Islet of Langerhans (tissue), 1 donor: ENCODE measurements around the gene SIVA1.

Experiments used
- FAIRE-seq: peaks from one replicate; lab custom pipeline; 2011; peaks lifted over from hg19 to GRCh38; lab: Jason Lieb, UNC

Gene SIVA1, protein sequence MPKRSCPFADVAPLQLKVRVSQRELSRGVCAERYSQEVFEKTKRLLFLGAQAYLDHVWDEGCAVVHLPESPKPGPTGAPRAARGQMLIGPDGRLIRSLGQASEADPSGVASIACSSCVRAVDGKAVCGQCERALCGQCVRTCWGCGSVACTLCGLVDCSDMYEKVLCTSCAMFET

DNA sequence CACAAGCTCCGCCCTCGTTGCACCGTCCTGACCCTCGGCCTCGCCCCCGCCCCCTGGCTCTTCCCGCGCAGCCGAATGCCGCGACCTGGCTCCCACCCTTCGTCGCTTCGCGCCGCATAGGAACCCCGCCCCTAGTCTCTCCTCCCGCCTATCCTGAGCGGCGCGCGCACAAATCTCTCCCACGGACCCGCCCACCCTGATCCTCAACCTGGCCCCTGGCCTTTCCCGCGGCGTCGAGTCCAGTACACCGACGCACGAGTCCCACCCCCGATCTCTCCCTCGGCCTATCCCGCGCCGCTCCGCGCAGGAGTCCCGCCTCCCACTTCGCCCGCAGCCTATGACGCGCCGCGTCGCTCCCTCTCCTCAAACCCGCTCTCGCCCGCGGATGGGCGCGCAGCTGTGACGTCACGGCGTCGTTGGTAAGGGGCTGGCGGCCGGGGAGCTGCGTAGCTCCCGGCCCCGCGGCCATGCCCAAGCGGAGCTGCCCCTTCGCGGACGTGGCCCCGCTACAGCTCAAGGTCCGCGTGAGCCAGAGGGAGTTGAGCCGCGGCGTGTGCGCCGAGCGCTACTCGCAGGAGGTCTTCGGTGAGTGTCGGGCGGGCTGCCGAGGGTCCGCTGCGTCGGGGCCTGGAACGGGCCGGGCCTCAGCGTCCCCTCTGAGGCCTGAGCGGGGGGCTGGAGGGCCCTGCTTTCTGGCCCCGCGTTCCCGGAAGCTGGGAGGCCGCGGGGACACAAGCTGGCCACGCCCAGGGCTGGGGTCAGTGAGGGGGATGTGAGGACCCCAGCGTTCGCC, at the start of gene SIVA1:
Gene SIVA1, plus strand, starts transcription at position 413 of the 793 bp plus-strand sequence. Its CDS starts 55 bp downstream, at position 468.
- peak; percentile 41 for FAIRE-seq

DNA sequence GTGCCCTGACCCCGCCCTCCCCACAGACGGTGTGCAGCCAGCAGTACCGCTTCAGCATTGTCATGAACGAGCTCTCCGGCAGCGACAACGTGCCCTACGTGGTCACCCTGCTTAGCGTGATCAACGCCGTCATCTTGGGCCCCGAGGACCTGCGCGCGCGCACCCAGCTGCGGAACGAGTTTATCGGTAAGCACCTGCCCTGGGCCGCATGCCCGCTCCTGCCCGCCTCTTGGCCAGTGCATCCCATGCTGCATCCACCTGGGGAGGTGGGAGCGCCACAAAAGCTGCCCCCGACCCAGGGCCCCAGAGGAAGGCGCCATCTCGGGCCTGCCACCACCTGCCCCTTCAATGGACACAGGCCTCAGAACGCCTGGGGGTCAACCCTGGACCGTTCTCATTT, 49.7 kb upstream of the SIVA1 start:
- no peak for FAIRE-seq

DNA sequence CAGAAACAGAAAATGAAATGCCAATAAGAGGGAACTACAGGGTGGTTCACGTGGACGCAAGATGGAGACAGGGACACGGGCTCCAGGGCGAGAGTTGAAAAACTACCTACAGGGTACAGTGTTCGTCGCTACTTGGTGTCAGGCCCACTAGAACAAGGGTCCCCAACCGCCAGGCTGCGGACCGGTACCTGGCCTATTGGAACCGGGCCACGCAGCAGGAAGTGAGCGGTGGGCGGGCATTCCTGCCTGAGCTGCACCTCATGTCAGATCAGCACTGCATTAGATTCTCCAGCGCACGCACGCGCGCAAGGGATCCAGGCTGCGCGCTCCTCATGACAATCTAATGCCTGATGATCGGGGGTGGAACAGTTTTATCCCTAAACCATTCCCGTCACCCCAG, 48.7 kb upstream of the SIVA1 start:
- FAIRE-seq = no peak

DNA sequence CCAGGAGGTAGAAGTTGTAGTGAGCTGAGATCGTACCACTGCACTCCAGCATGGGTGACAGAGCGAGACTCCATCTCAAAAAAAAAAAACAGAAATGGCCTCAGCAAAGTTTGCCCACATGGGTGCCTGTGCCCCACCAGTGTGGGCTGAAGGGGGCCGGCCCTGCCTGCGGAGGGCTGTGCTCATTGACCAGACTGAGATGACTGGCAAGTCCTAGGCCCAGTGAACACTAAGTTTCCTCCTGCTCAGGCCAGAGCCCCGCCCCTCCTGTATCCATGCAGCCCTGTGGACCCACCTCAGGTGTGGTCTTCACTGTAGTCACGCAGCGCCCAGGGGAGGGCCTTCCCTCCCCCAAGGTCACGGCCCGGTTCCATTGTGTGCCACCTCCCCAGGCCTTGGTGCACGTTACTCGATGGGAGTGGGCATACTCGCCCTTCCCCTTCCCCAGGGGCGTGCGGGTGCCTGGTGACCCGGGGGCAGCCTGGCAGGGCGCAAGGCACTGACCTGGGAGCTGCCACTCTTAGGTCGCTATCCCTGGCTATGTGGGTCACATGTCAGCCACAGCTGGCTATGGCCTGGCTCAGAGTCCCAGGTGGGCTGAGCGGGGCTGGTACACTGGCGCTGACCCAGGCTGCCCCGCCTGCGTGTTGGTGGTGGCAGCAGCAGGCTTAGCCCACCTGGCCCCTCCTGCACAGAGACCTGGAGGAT, 47.5 kb upstream of the SIVA1 start:
- no peak for FAIRE-seq

DNA sequence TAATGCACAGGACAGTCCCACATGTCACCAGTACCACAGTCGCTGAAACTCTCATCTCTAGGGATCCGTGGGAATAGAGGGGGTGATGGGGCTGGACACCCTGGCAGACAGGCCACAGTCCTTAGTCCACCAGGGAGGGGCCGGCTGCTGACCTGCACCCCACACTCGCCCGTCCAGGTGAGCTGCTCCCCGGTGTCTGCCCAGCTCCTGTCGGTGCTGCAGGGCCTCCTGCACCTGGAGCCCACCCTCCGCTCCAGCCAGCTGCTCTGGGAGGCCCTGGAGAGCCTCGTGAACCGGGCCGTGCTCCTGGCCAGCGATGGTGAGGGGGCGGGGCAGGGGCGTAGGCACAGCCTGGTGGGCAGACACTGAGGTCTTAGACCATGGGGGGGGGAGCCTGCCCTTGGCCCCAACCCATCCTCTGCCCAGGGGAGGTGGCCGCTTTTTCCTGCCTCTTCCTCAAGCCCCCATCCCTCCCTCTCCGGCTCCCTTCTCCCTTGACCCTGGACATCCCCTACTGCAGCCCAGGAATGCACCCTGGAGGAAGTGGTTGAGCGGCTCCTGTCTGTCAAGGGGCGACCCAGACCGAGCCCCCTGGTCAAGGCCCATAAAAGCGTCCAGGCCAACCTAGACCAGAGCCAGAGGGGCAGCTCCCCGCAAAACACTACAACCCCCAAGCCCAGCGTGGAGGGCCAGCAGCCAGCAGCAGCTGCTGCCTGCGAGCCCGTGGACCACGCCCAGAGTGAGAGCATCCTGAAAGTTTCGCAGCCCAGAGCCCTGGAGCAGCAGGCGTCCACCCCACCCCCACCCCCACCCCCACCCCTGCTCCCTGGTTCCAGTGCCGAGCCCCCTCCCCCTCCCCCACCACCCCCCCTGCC, 46.0 kb upstream of the SIVA1 start:
- no peak for FAIRE-seq

DNA sequence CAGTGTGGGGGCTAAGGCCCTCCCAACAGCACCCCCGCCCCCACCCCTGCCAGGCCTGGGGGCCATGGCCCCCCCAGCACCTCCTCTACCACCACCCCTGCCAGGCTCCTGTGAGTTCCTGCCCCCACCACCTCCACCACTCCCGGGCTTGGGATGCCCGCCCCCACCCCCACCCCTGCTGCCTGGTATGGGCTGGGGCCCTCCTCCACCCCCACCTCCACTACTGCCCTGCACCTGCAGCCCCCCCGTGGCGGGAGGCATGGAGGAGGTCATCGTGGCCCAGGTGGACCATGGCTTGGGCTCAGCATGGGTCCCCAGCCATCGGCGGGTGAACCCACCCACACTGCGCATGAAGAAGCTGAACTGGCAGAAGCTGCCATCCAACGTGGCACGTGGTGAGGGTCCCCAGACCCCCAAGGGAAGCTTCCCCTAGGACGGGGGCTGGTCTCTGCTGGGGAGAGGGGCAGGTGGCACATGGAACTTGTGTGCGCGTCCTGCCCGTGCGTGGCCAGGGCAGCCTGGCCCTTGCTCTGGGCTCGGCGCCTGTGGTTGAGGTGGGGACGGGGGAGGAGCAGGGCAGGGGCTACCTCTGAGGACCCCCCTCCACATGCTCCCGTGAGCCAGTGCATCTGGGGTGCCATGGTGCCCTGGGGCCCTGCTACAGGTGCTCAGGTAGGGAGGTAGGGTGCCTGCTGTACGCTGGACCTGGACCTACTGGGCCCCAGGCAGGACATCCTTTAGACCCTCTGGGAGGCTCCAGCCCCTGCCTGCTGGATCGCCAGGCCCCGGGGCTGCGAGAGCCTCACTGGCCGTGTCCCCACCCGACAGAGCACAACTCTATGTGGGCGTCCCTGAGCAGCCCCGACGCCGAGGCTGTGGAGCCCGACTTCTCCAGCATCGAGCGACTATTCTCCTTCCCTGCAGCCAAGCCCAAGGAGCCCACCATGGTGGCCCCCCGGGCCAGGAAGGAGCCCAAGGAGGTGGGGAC, 45.0 kb upstream of the SIVA1 start:
- FAIRE-seq = no peak

DNA sequence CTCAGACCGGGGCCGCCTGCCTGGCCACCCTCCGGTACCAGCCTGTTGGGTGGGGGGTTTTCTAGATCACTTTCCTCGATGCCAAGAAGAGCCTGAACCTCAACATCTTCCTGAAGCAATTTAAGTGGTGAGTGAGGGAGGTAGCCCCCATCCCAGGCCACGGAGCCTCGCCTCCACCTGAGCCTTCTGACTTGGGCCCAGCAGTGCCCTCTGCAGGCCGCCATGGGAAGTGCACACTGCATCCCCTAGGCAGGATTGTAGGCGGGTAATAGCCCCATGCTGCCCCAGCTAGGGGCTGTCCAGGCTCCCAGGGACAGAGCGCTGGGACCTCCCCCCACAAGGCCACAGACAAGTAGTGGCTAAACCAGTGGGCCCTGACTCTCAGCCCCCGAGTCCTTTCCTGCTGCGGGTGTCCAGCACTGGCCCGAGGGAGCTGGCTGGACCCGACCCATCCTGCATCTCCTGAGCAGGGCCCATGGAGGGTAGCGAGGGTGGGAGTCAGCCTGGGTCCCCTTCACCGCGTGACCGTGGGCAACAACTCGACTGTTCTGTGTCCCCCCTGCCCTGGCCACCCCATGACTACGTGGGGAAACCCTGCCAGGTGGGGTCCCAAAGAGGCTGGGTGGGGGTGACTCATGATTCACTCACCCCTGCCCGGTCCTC, 44.2 kb upstream of the SIVA1 start:
- FAIRE-seq = no peak

DNA sequence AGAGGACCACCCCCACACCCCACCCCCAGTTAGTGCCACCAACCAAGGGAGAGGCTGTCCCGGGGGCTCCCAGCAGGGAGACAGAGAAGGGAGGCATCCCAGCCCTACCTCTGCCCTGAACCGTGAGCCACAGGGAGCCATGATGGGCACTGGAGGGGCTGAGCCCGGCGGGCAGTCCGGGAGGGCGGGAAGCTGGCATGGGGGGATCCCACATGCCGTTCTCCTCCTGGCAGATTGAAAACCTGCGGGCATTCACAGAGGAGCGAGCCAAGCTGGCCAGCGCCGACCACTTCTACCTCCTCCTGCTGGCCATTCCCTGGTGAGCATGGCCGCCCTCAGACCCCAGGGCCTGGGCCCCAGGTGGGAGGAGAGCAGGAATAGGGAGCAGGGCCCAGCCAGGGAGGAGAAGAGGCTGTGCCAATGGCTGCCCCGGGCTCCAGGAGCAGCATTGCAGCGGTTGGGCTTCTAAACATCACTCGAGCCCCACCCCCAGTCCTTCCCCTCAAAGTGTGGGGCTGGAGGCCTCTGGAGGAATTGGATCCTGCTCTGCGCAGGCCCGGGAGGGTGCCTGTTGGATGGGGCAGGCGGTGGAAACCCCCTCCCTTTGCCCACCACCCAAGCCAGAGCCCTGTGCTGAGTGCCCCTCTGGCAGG, 43.4 kb upstream of the SIVA1 start:
- FAIRE-seq = no peak

DNA sequence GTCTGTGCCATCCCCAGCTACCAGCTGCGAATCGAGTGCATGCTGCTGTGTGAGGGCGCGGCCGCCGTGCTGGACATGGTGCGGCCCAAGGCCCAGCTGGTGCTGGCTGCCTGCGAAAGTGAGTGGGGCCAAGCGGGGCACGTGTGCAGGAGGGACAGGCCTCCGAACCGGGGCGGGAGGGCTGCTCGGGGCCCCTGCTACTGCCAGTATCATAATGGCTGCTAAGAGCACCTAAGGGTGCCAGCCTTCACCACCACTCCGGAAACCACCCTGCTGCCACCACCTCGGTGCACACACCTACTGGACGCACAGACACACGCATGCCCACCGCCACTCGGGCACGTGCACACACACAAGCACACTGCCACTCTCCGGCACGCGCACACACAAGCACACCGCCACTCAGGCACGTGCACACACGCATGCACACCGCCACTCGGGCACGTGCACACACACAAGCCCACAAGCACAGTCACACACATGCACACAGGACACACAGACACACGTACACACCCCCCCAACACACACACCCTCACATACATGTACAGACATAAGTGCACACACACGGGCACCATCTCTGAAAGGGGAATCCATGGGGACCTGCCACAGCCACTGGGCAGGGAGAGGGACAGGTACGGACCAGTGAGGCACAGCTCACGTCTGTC, 42.7 kb upstream of the SIVA1 start:
- FAIRE-seq = no peak

DNA sequence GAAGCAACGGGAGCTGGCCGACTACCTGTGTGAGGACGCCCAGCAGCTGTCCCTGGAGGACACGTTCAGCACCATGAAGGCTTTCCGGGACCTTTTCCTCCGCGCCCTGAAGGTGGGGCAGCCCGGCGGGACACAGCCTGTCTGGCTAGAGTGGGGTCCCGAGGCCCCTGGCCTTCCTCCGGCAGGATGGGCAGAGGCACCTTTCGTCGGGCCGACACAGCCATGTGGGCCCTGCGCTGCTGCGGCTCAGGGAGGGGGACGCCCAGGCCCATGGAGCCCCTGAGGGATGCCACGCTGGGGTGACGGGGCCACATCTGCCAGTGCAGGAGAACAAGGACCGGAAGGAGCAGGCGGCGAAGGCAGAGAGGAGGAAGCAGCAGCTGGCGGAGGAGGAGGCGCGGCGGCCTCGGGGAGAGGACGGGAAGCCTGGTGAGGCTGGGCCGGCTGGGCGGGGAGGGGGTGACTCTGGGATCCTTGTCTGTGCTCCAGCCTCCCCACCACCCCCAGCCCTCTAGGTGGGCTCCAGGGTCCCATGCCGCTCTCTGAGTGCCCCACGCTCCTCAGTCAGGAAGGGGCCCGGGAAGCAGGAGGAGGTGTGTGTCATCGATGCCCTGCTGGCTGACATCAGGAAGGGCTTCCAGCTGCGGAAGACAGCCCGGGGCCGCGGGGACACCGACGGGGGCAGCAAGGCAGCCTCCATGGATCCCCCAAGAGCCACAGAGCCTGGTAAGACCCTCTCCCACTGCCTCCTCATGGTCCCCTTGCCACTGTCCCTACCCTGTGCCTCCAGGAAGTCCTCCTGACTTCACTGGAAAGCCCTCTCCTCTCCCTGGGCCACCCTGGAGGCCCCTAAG, 39.8 kb upstream of the SIVA1 start:
- FAIRE-seq = no peak

DNA sequence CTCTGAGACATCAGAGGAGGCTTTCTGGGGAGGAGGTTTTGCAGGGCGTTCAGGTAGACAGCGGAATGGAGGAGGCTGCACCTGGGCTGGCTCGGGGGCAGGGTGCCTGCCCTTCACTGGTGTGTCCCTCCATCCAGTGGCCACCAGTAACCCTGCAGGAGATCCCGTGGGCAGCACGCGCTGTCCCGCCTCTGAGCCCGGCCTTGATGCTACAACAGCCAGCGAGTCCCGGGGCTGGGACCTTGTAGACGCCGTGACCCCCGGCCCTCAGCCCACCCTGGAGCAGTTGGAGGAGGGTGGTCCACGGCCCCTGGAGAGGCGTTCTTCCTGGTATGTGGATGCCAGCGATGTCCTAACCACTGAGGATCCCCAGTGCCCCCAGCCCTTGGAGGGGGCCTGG, 38.9 kb upstream of the SIVA1 start:
- no peak for FAIRE-seq

DNA sequence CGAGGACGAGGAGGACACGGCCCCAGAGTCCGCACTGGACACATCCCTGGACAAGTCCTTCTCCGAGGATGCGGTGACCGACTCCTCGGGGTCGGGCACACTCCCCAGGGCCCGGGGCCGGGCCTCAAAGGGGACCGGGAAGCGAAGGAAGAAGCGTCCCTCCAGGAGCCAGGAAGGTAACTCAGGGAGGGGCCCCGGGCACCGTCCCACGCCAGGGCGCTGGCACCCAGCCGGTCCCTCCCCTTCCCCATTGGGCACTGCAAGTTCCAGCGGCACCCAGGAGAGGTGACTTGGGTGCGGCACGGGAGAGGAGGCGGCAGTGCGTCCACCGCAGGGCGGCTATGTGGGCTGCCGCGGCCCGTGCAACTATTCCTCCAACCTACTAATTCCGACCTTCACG, 38.3 kb upstream of the SIVA1 start:
- FAIRE-seq = no peak

DNA sequence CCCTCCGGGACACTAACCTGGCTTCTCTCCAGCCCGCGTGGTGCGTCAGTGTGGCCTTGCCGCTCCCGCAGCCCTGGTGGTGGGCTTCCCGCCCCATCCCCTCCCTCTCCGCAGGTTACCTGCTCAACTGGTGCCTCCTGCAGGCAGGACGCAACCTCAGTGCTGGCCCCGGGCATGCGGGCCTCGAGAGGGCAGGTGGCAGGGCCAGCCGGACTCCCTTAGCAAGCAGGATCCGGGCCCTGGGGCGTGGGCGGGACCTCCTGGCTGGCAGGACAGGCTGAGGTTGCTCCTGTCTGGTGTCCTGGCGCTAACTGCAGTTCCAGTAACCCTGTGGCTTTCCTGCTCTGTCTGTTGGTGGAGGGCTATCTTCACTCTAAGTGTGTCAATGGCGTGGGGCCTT, 37.5 kb upstream of the SIVA1 start:
- FAIRE-seq = no peak

DNA sequence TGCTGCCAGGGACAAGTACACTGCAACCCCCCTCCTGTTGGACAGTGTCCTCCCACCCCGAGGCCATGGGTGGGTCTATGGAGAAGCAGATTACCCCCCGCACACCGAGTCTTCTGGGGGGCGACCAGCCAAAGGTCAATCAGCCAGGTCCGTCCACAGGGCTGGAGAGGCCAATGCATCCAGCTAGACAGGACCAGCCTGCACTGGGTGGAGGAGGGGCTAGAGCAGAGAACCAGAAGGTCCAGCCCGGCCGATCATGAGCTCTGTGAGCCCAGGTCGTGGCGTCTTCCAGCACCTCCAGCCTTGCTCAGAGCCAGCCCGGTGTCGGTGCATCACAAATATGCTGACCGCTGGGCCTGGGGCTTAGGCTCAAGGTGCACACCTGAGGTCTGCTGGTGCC, 37.1 kb upstream of the SIVA1 start:
- no peak for FAIRE-seq

DNA sequence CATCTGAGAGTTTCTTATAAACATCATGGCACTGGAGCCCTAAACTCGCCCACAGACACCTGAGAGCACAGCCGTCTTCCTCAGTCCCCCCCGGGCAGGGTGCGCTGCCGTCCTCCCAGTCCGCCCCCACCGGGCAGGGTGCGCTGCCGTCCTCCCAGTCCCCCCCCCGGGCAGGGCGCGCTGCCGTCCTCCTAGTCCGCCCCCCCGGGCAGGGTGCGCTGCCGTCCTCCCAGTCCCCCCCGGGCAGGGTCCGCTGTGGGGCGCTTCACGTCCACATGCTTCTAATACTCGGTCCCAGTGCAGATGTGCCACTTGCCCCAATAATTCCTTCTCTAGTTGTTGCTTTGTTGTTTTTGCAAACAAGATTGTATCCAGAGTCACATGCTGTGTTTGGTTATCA, 35.8 kb upstream of the SIVA1 start:
- FAIRE-seq = no peak

DNA sequence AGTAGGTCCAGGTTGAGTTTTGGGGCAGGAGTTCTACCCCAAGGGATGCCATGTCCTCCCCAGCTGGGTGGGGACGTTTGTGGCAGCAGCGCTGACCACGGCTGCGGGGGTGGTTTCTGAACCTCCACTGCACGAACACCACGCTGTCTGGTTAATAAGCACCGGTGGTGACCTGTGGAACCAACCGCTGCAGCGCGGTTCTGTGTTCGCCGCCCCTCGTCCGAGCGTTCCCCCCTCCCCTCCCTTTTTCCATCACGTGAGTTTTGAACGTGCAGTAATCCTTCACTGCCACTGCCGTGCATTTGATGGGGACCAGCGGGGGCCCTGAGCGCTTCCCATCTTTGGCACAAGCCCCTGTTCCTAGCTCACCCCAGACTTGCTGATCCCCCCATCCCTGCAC, 35.3 kb upstream of the SIVA1 start:
- no peak for FAIRE-seq

DNA sequence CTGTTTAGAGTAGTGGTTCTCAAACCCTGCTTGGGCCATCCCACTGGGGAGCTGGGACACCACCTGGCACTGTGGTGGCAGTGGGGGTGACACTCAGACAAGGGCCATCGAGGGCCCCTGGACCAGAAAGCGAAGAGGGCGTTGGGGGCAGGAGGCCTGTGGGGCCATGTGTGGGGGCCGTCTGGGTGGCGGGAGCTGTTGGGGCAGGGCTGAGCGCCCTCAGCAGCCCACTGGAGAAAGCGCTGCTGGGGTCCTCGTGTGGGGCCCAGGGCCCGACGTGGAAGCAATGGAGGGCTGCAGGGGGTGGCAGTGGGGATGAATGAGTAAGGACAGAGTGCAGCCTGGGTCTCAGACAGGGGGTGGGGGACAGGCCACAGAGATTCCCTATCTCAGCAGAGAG, 34.8 kb upstream of the SIVA1 start:
- no peak for FAIRE-seq

DNA sequence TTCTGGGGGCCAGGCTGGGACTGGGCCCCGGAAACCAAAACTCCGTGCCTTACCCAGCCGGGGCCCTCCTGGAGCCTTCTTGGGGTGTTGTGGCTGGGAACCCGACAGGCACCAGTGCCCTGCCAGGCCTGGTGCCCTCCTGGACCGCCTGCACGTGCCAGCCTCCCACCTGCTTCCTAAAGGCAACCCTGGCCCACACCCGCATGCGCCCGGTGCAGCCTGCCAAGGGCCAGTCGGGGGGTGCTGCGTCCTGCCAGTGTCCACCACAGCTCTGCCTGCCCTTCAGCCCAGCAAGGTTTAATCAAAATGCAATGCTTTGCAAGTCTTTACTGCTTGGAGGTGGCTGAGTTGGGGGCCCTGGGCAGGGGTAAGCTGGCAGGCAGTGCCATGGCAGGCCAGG, 34.1 kb upstream of the SIVA1 start:
- no peak for FAIRE-seq

DNA sequence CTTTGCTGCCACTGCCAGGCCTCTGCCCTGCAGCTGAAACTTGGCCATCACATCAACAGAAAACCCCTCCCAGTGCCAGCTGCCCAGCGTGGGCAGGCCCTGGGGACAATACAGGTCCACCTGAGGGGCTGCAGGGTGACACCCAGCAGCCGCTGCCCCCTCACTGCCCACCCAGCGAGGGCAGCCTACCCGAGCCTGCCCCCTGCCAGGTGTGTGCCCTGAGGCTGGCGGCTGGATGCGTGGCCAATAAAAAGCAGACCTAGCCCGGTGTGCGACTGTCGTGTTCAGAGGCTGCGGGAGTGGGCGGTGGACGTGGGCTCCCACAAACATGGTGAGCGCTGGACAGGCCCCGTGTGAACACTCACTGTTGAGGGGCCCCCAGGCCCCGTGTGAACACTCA, 33.6 kb upstream of the SIVA1 start:
- no peak for FAIRE-seq
